HepG2 (cell line): ENCODE data around the gene NSD1. TPM values are rescaled to one million over a fixed set of nuclear protein-coding genes. Genes with fewer than 3 reads are reported as not detected.
A peak's percentile ranks its signal among the peaks of the same experiment; 100 is the strongest.

ENCODE experiments used
- CTCF ChIP-seq: sonication (generic); formaldehyde crosslinking; IDR thresholded peaks from 2 replicates; pipeline ENCODE4 v1.5.0; 2020; ENCODE audit warnings: mild to moderate bottlenecking, missing genetic modification reagents, moderate library complexity
- EHMT2 ChIP-seq: fragments of 200-600 bp; sonication (generic); IDR thresholded peaks from 2 replicates; pipeline ENCODE4 v1.7.0; 2017; ENCODE audit warnings: antibody characterized with exemption, low read depth, low read length, borderline replicate concordance
- GLI4 ChIP-seq: sonication (generic); formaldehyde crosslinking; IDR thresholded peaks from 2 replicates; pipeline ENCODE4 v1.5.1; 2020; ENCODE audit warnings: missing genetic modification reagents, mild to moderate bottlenecking, moderate library complexity, borderline replicate concordance
- MTF2 ChIP-seq: sonication (generic); formaldehyde crosslinking; IDR thresholded peaks from 2 replicates; pipeline ENCODE4 v1.5.0; 2020; ENCODE audit warnings: missing genetic modification reagents, borderline replicate concordance
- MXD4 ChIP-seq: IDR thresholded peaks from 2 replicates; pipeline ENCODE4 v1.6.1; 2016; ENCODE audit warnings: mild to moderate bottlenecking, missing biosample characterization, missing genetic modification reagents
- NCOA1 ChIP-seq: sonication (generic); formaldehyde crosslinking; IDR thresholded peaks from 2 replicates; pipeline ENCODE4 v1.9.0; 2021; ENCODE audit warnings: missing genetic modification reagents
- PAXIP1 ChIP-seq: sonication (generic); formaldehyde crosslinking; conservative IDR thresholded peaks from 2 replicates; pipeline ENCODE4 v1.4.0; 2020; ENCODE audit warnings: mild to moderate bottlenecking, missing genetic modification reagents, moderate library complexity
- SP4 ChIP-seq: sonication (generic); formaldehyde crosslinking; IDR thresholded peaks from 2 replicates; pipeline ENCODE4 v1.8.1; 2023; ENCODE audit warnings: mild to moderate bottlenecking, missing genetic modification reagents
- TARDBP ChIP-seq: sonication (generic); formaldehyde crosslinking; IDR thresholded peaks from 2 replicates; pipeline ENCODE4 v1.8.0; 2022; ENCODE audit warnings: mild to moderate bottlenecking, missing genetic modification reagents
- ZBTB1 ChIP-seq: sonication (generic); formaldehyde crosslinking; IDR thresholded peaks from 2 replicates; pipeline ENCODE4 v1.4.0; 2020; ENCODE audit warnings: missing genetic modification reagents, borderline replicate concordance
- ZBTB43 ChIP-seq: sonication (generic); formaldehyde crosslinking; conservative IDR thresholded peaks from 2 replicates; pipeline ENCODE4 v1.4.0; 2020; ENCODE audit warnings: missing genetic modification reagents
- ZNF431 ChIP-seq: sonication (generic); formaldehyde crosslinking; IDR thresholded peaks from 2 replicates; pipeline ENCODE4 v1.9.0; 2022; ENCODE audit warnings: missing genetic modification reagents, low read depth, mild to moderate bottlenecking, borderline replicate concordance
- ZNF703 ChIP-seq: sonication (generic); formaldehyde crosslinking; IDR thresholded peaks from 2 replicates; pipeline ENCODE4 v1.5.1; 2020; ENCODE audit warnings: missing genetic modification reagents, mild to moderate bottlenecking, moderate library complexity, borderline replicate concordance
- ZNF841 ChIP-seq: sonication (generic); formaldehyde crosslinking; IDR thresholded peaks from 2 replicates; pipeline ENCODE4 v1.8.1; 2023; ENCODE audit warnings: missing genetic modification reagents, borderline replicate concordance
- ZSCAN12 ChIP-seq: sonication (generic); formaldehyde crosslinking; IDR thresholded peaks from 2 replicates; pipeline ENCODE4 v1.9.0; 2021; ENCODE audit warnings: mild to moderate bottlenecking, missing genetic modification reagents
- polyA plus RNA-seq, 8 experiments: library from polyadenylated mRNA; depleted of rRNA in 3 of 8; stranded (reverse) in 7 of 8; unstranded in 1 of 8; fragments of >200 nt; fragmentation: Illumina TruSeq in 4 of 8; extraction: Trizol in 4 of 8; gene quantifications; 2 replicates each; pipeline versions ENCODE4 v1.2.1 to v1.2.3, GENCODE V29; 2011 to 2016; ENCODE audit warnings: low read depth in 4 of 8, missing spikeins in 1 of 8, mixed read lengths in 1 of 8; ENCODE audit not compliant: insufficient read depth in 1 of 8
- total RNA-seq, 5 experiments: library from RNA; depleted of rRNA; stranded (reverse); fragments of >200 nt; fragmentation: Illumina TruSeq; extraction: Trizol; gene quantifications; 2 replicates each; pipeline ENCODE4 v1.2.3, GENCODE V29; 2016; ENCODE audit warnings: low read depth in 1 of 5
- TF ChIP-seq, protein P1 (sequence below): sonication (generic); formaldehyde crosslinking; IDR thresholded peaks from 2 replicates; pipeline ENCODE4 v1.4.0; 2020; ENCODE audit warnings: missing genetic modification reagents, borderline replicate concordance
- TF ChIP-seq, protein P2 (sequence below): sonication (generic); formaldehyde crosslinking; IDR thresholded peaks from 2 replicates; pipeline ENCODE4 v1.8.0; 2022; ENCODE audit warnings: missing genetic modification reagents, mild to moderate bottlenecking, inconsistent platforms, borderline replicate concordance

Gene NSD1
- total and polyA plus RNA-seq, 2 of the 13 experiments (the other 11 are each of a cell fraction or from before 2014, with no cell fraction given): 0.01 to 0.09 TPM

DNA sequence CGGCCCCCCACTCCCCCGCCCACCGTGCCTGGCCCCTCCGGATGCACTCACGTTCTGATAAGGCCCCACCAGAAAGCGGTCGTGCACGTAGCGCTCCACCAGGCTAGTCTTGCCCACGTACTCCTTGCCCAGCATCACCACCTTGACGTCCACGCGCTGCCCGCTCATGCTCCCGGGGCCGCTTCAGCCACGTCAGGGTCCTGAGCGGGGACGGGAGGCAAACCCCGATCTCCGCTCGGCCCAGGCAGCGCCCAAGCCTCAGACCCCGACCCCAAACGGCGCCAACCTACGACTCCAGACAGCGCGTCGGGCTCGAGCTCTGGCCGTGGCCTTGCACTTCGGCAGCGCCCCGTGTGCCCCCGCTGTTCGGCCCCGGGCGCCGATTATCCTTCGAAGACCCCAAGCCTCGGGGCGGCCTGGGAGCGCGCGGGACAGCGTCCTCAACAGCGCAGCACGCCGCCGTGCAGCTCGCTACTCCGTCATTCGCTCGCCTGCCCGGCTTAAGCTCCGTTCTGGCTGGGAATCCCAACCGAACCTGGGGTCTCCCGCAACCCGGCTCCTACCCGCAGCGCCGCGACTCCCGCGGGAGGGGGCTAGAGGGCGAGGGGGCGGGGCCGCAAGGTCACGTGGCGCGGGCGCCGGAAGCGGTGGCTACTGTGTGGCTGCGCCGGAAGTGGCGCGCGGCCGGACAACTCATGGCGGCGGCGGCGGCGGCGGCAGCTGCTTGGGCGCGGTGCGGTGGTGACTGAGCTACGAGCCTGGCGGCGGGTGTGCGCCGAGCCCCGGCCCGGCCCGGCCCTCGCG lies 169.8 kb downstream of the NSD1 start, which contains the start of the genes PRELID1 and RAB24 (continued):
- TF ChIP-seq PAXIP1 (CRISPR knock-in tag) (peak; percentile 26), ZNF431 (CRISPR knock-in tag) (peak; percentile 66; the same call in 1 of the 2 replicates), NCOA1 (CRISPR knock-in tag) (peak; percentile 85; the same call in 1 of the 2 replicates), ZNF703 (CRISPR knock-in tag) (no peak; the same call in 1 of the 2 replicates), ZBTB1 (0 out of 2 replicates have a peak, but pooled peaks have one; percentile 25), GLI4 (peak; percentile 50; the same call in 1 of the 2 replicates), ZNF841 (CRISPR knock-in tag) (peak; percentile 69; the same call in 1 of the 2 replicates), CTCF (CRISPR knock-in tag) (peak; percentile 62), ZSCAN12 (CRISPR knock-in tag) (no peak; the same call in 1 of the 2 replicates), MXD4 (CRISPR knock-in tag) (peak; percentile 77; the same call in 1 of the 2 replicates), EHMT2 (no peak), ZBTB43 (CRISPR knock-in tag) (peak; percentile 72; the same call in 1 of the 2 replicates), TARDBP (CRISPR knock-in tag) (peak; percentile 71), SP4 (CRISPR knock-in tag) (peak; percentile 66; the same call in 1 of the 2 replicates), MTF2 (CRISPR knock-in tag) (peak; percentile 86; the same call in 1 of the 2 replicates)
- TF ChIP-seq, protein P1, sequence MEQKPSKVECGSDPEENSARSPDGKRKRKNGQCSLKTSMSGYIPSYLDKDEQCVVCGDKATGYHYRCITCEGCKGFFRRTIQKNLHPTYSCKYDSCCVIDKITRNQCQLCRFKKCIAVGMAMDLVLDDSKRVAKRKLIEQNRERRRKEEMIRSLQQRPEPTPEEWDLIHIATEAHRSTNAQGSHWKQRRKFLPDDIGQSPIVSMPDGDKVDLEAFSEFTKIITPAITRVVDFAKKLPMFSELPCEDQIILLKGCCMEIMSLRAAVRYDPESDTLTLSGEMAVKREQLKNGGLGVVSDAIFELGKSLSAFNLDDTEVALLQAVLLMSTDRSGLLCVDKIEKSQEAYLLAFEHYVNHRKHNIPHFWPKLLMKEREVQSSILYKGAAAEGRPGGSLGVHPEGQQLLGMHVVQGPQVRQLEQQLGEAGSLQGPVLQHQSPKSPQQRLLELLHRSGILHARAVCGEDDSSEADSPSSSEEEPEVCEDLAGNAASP (CRISPR knock-in tag): 0 out of 2 replicates have a peak, but pooled peaks have one; percentile 40
- TF ChIP-seq, protein P2, sequence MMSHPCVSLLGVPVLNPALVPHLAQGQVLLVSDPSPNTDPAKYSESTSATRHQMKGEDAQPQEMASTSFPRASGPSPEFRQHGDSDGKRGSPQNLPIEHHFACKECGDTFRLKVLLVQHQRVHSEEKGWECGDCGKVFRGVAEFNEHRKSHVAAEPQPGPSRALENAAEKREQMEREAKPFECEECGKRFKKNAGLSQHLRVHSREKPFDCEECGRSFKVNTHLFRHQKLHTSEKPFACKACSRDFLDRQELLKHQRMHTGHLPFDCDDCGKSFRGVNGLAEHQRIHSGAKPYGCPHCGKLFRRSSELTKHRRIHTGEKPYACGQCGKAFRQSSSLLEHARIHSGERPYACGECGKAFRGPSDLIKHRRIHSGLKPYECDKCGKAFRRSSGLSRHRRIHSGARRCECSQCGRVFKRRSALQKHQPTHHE (CRISPR knock-in tag): peak; percentile 84; the same call in 1 of the 2 replicates
